GM19468 (cell line): Measurements from ENCODE around the gene PHYH.
"Not testable (repeated sequence)": the region's sequence is repeated elsewhere in the genome, so short reads cannot be mapped to it uniquely, and the experiment has no call there.

ENCODE experiments used
- ATAC-seq: cut with Tn5 transposase; IDR thresholded peaks from one replicate; pipeline ENCODE4 v1.9.1; 2021; ENCODE audit warnings: mild to moderate bottlenecking, moderate library complexity, moderate number of reproducible peaks; ENCODE audit not compliant: unreplicated experiment; ENCODE audit errors: extremely low read depth

The PHYH gene

GRCh38 chr10:13322615-13323148, 22.8 kb upstream of the PHYH start:
- no peak for ATAC-seq

- ATAC-seq: no peak
Observed at GRCh38 chr10:13321576-13321975, 21.7 kb upstream of the PHYH start.

- ATAC-seq: no peak
Observed at GRCh38 chr10:13319166-13319565, 19.3 kb upstream of the PHYH start.

- no peak for ATAC-seq
Observed at GRCh38 chr10:13317474-13317873, 17.6 kb upstream of the PHYH start.

- ATAC-seq: no peak
Observed at GRCh38 chr10:13316635-13317311, 16.9 kb upstream of the PHYH start.

GRCh38 chr10:13315361-13315760, 15.5 kb upstream of the PHYH start:
- no peak for ATAC-seq

- ATAC-seq: no peak
Observed at GRCh38 chr10:13311177-13311575, 11.3 kb upstream of the PHYH start.

- no peak for ATAC-seq
Observed at GRCh38 chr10:13310518-13311176, 10.8 kb upstream of the PHYH start.

GRCh38 chr10:13309792-13310191, 9.9 kb upstream of the PHYH start:
- no peak for ATAC-seq

GRCh38 chr10:13308096-13308495, 8.2 kb upstream of the PHYH start:
- no peak for ATAC-seq

GRCh38 chr10:13306103-13306502, 6.2 kb upstream of the PHYH start:
- no peak for ATAC-seq

GRCh38 chr10:13302821-13303555, 3.1 kb upstream of the PHYH start:
- no peak for ATAC-seq

GRCh38 chr10:13298748-13299436, 972 bp downstream of the PHYH start:
- ATAC-seq: no peak

- ATAC-seq: no peak
Observed at GRCh38 chr10:13296476-13296875, 3.4 kb downstream of the PHYH start.

- no peak for ATAC-seq
Observed at GRCh38 chr10:13294784-13295183, 5.1 kb downstream of the PHYH start.

GRCh38 chr10:13291821-13292773, 7.8 kb downstream of the PHYH start:
- no peak for ATAC-seq

GRCh38 chr10:13291061-13291460, 8.8 kb downstream of the PHYH start:
- ATAC-seq: no peak

GRCh38 chr10:13284050-13284449, 15.8 kb downstream of the PHYH start:
- ATAC-seq: no peak

GRCh38 chr10:13282348-13282747, 17.5 kb downstream of the PHYH start:
- ATAC-seq: not testable (repeated sequence)
